Sigmoid colon (tissue), 4 donors: ENCODE results near the gene MED23.

Source experiments
- CTCF ChIP-seq, 4 experiments: fragments of 450-650 bp in 3 of 4; fragments of 200-600 bp in 1 of 4; IDR thresholded peaks; one replicate each; pipeline ENCODE4 v1.5.1; 2016 to 2019; ENCODE audit warnings: antibody characterized with exemption in 4 of 4, mild to moderate bottlenecking in 3 of 4, moderate library complexity in 2 of 4
- EP300 ChIP-seq, 4 donors: sonication (generic); formaldehyde crosslinking; IDR thresholded peaks; one replicate each; pipeline ENCODE4 v1.6.1; 2017; ENCODE audit warnings: antibody characterized with exemption in 4 of 4
- POLR2A ChIP-seq, 2 donors: fragments of 450-650 bp; IDR thresholded peaks; one replicate each; pipeline ENCODE4 v1.6.1; 2016; ENCODE audit warnings: antibody characterized with exemption in 2 of 2, mild to moderate bottlenecking in 2 of 2, moderate library complexity in 2 of 2
- POLR2AphosphoS5 ChIP-seq, 4 donors: sonication (generic); formaldehyde crosslinking; IDR thresholded peaks; one replicate each; pipeline ENCODE4 v1.6.1; 2017; ENCODE audit warnings: antibody characterized with exemption in 4 of 4

DNA sequence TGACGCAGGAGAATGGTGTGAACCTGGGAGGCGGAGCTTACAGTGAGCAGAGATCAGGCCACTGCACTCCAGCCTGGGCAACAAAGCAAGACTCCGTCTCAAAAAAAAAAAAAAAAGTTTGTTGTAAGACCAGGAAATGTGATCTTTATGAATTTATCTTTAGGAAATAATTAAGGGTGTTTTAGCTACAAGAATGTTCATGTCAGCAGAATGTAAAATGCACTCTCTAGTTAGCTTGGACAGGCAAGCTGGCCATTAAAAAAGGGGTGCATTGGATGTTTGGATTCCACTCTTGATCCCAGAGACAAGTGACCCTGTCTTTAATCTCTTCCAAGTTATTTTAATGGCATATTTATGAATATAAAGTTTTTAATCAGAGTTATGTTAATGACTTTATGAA, 28.6 kb upstream of the MED23 start:
- TF ChIP-seq POLR2A (IDR thresholded peaks at IDR 0.05) (no peak), CTCF (IDR thresholded peaks at IDR 0.05) (no peak), POLR2AphosphoS5 (IDR thresholded peaks at IDR 0.05) (no peak), EP300 (IDR thresholded peaks at IDR 0.05) (no peak)
